Coronary artery (tissue), 2 donors: ENCODE data around the gene AGXT.
A peak's percentile ranks its signal among the peaks of the same experiment; 100 is the strongest.

ENCODE experiments used
- DNase-seq: peaks from one replicate; pipeline ENCODE4 v3.0.0-alpha.2; 2017; ENCODE audit warnings: low spot score
- H3K27ac ChIP-seq, 2 donors: fragments of 200-600 bp; sonication (generic); one replicate each; pipeline ENCODE4 v1.5.1; 2016 to 2019
- H3K4me3 ChIP-seq: fragments of 200-600 bp; sonication (generic); 2 replicates; pipeline ENCODE4 v1.5.1; 2016; ENCODE audit warnings: mild to moderate bottlenecking, moderate library complexity
- CTCF ChIP-seq: fragments of 200-600 bp; sonication (generic); IDR thresholded peaks from one replicate; pipeline ENCODE4 v1.5.1; 2019; ENCODE audit warnings: antibody characterized with exemption

The AGXT gene

GRCh38 chr2:240868286-240869108, at the start of gene AGXT:
Gene AGXT (plus strand): TSS chr2:240868824. CDS start chr2:240868866, 42 bp downstream.
- Histone ChIP-seq H3K27ac (no peak within 1 kb of the TSS), H3K4me3 (no peak within 1 kb of the TSS)
- TF ChIP-seq CTCF = no peak
- peak; percentile 61 for DNase-seq

GRCh38 chr2:240819126-240819857, 49.3 kb upstream of the AGXT start:
- H3K4me3 ChIP-seq = peak overlapping the region; percentile 60
- no peak for DNase-seq
- no peak for TF ChIP-seq CTCF
- H3K27ac ChIP-seq = no peak overlapping the region

DNA sequence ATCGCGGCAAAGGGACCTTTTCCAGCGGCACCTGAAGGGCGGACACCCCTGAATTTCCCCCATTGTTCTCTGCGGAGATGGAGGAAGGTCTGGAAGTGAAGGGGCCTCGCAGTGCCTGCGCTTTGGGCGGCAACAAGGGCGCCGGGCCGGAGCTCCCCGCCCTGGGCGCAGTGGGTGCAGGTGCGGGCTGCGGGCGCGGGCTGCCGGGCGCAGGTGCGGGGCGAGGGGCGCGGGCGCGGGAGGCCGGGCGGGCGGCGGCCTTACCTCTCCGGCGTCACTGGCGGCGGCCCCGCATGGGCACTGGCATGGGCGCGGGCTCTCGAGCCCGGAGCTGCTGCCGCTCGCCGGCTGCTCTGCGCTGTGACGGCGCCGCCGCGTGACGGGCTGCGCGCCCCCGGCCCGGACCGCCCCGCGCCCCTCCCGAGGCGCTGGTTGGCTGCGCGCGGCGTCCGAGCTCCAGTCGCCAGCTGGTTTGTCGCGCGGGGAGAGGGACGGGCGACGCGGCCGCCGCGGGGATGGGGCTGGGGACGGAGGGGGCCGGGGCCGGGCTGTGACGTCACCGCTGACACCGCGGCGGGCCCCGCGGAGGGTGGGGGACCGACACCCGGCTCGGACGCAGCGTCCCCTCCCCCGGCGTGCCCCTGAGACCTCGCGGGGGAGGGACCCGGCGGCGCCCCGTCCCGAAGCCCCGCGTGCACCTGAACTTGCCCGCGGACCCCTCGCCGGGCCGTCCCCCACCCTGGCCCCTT, 48.6 kb upstream of the AGXT start, which contains the start of gene KIF1A:
Gene KIF1A (minus strand): TSS at position 362 of the 749 bp plus-strand sequence. CDS start 22,467 bp downstream, outside the sequence.
- no peak for TF ChIP-seq CTCF
- no peak for DNase-seq
- Histone ChIP-seq H3K4me3 (peak within 1 kb of the TSS; percentile 60), H3K27ac (no peak within 1 kb of the TSS)

- Histone ChIP-seq H3K4me3 (peak overlapping the region; percentile 60), H3K27ac (no peak overlapping the region)
- no peak for TF ChIP-seq CTCF
- no peak for DNase-seq
Observed at GRCh38 chr2:240820607-240821428, 47.8 kb upstream of the AGXT start.

DNA sequence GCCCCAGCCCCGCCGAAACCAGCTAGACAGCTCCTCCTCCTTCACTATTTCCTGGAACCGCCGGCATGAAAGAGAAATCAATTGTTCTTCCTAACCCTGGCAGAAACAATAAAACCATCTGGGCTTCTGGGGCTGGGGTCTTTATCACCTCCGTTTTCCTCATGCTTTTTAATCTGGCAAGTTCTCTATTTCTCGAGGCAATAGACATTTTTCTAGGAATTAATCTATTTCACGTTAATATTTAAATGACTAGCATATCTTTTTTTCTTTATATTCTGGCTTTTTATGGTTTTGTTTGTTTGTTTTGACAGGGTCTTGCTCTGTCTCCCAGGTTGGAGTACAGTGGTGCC, 47.2 kb upstream of the AGXT start:
- H3K27ac ChIP-seq = no peak overlapping the region
- no peak for TF ChIP-seq CTCF
- no peak overlapping the region for H3K4me3 ChIP-seq
- DNase-seq = no peak

GRCh38 chr2:240822280-240822847, 46.3 kb upstream of the AGXT start:
- DNase-seq = peak; percentile 52
- H3K4me3 ChIP-seq = no peak overlapping the region
- no peak for TF ChIP-seq CTCF
- no peak overlapping the region for H3K27ac ChIP-seq
